K562 (cell line): ENCODE results near the gene ARNT2. TPM values are rescaled to one million over a fixed set of nuclear protein-coding genes. Genes with fewer than 3 reads are reported as not detected.

Experiments used
- ATAC-seq: fragments of 200-7000 bp; cut with Tn5 transposase; 3 replicates; pipeline ENCODE4 v1.9.1; 2020; ENCODE audit warnings: moderate library complexity
- BruUV-seq: library from RNA; stranded (reverse); fragments of 400-500 nt; replicated peaks from 2 replicates; lab custom pipeline; 2021; lab: Mats Ljungman, UMichigan
- CTCF ChIA-PET: fragments of 300-600 bp; formaldehyde crosslinking; extraction: SDS; loops from one replicate; lab custom pipeline; 2021; ENCODE audit warnings: low intra/inter-chr PET ratio; lab: Yijun Ruan, JAX
- POLR2A ChIA-PET: fragments of 300-600, 350-650 bp; sonication (Branson Sonifier 250); formaldehyde crosslinking; extraction: SDS; loops from one replicate; lab custom pipeline; 2021; ENCODE audit warnings: antibody characterized with exemption, inconsistent platforms; lab: Yijun Ruan, JAX
- DNase-seq, 4 experiments: peaks; one replicate each; pipeline versions ENCODE4 v3.0.0 to v3.0.0-alpha.2; 2011 to 2018; ENCODE audit warnings: low spot score in 3 of 4, mixed read lengths in 3 of 4; ENCODE audit errors: extremely low read depth in 1 of 4
- FAIRE-seq: peaks from 2 replicates; lab custom pipeline; 2011; peaks lifted over from hg19 to GRCh38; lab: Jason Lieb, UNC
- H2AFZ ChIP-seq: 2 replicates; pipeline ENCODE4 v1.6.0; 2011; ENCODE audit warnings: low read depth, low read length, control low read depth, inconsistent platforms
- H3K27ac ChIP-seq: fragments of 200-600 bp; 3 replicates; pipeline ENCODE4 v1.8.0; 2011; ENCODE audit warnings: low read depth, mild to moderate bottlenecking, control low read depth, inconsistent platforms, low read length, moderate library complexity, mixed read lengths; ENCODE audit errors: extremely low read depth
- H3K27me3 ChIP-seq, 2 experiments: fragments of 300-600 bp in 1 of 2; 2 replicates in 1 of 2; 3 replicates in 1 of 2; pipeline versions ENCODE4 v1.6.0 to v1.8.0; 2011; ENCODE audit warnings: inconsistent platforms in 2 of 2, low read length in 2 of 2, mild to moderate bottlenecking in 1 of 2, mixed read lengths in 1 of 2, moderate library complexity in 1 of 2; ENCODE audit not compliant: control insufficient read depth in 2 of 2, insufficient read depth in 2 of 2
- H3K36me3 ChIP-seq: fragments of 300-600 bp; 3 replicates; pipeline ENCODE4 v1.8.0; 2011; ENCODE audit warnings: mild to moderate bottlenecking, low read length, inconsistent platforms; ENCODE audit not compliant: control insufficient read depth, insufficient read depth
- H3K4me1 ChIP-seq, 2 experiments: fragments of 200-600 bp in 1 of 2; replicated peaks in 1 of 2; 2 replicates in 1 of 2; 3 replicates in 1 of 2; pipeline versions ENCODE4 v1.5.1 to v1.8.0; 2011; ENCODE audit warnings: inconsistent platforms in 2 of 2, low read length in 2 of 2, mild to moderate bottlenecking in 1 of 2, mixed read lengths in 1 of 2, moderate library complexity in 1 of 2; ENCODE audit not compliant: control insufficient read depth in 2 of 2, insufficient read depth in 2 of 2
- H3K4me2 ChIP-seq: 2 replicates; pipeline ENCODE4 v1.6.1; 2011; ENCODE audit warnings: low read length, control low read depth, inconsistent platforms, mixed read lengths; ENCODE audit not compliant: insufficient read depth
- H3K4me3 ChIP-seq: fragments of 200-600 bp; sonication (generic), shearing (Covaris generic); 2 replicates; pipeline ENCODE4 v1.5.1; 2016; ENCODE audit warnings: control low read depth, inconsistent platforms
- H3K79me2 ChIP-seq: fragments of 200-600 bp; 3 replicates; pipeline ENCODE4 v1.8.0; 2011; ENCODE audit warnings: low read length, inconsistent platforms; ENCODE audit not compliant: control insufficient read depth, insufficient read depth
- H3K9ac ChIP-seq, 2 experiments: 2 replicates each; pipeline versions ENCODE4 v1.6.0 to v1.6.1; 2011; ENCODE audit warnings: low read depth in 2 of 2, low read length in 2 of 2, control low read depth in 1 of 2, inconsistent platforms in 1 of 2, mild to moderate bottlenecking in 1 of 2, mixed read lengths in 1 of 2; ENCODE audit not compliant: insufficient read depth in 1 of 2
- H3K9me1 ChIP-seq: one replicate; pipeline ENCODE4 v1.6.0; 2011; ENCODE audit warnings: inconsistent platforms, mild to moderate bottlenecking, low read length, moderate library complexity; ENCODE audit not compliant: control insufficient read depth, insufficient read depth
- H3K9me3 ChIP-seq: replicated peaks from 2 replicates; pipeline ENCODE4 v1.5.1; 2011; ENCODE audit warnings: low read depth, low read length, inconsistent platforms; ENCODE audit not compliant: control insufficient read depth, insufficient read depth
- H4K20me1 ChIP-seq: replicated peaks from 2 replicates; pipeline ENCODE4 v1.6.1; 2011; ENCODE audit warnings: low read length, inconsistent platforms, mixed read lengths; ENCODE audit not compliant: control insufficient read depth, insufficient read depth
- PHB2 ChIP-seq: fragments of 450-650 bp; IDR thresholded peaks from 2 replicates; pipeline ENCODE4 v1.6.1; 2017; ENCODE audit warnings: low read depth
- TBP ChIP-seq: optimal IDR thresholded peaks from 2 replicates; pipeline ENCODE3; 2011; ENCODE audit warnings: low read depth, low read length, improper control_type of control experiment
- XRCC4 ChIP-seq: IDR thresholded peaks from one replicate; pipeline ENCODE4 v1.6.1; 2011; ENCODE audit not compliant: insufficient read depth, insufficient read length; ENCODE audit errors: extremely low read depth
- ZBTB17 ChIP-seq: fragments of 450-650 bp; formaldehyde crosslinking; IDR thresholded peaks from 2 replicates; pipeline ENCODE4 v1.4.0; 2020; ENCODE audit warnings: mild to moderate bottlenecking
- WGBS: fragments of 100-300 bp; shearing (Covaris generic); methylation state at CpG from one replicate; pipeline ENCODE4 v1.1.6; 2016; ENCODE audit warnings: low coverage, mixed read lengths; ENCODE audit not compliant: insufficient coverage; ENCODE audit errors: missing lambda C conversion rate; 5-methylcytosine and 5-hydroxymethylcytosine counted together
- in situ Hi-C: fragments of 300-500 bp; cut with MboI; formaldehyde crosslinking; loops from 4 replicates; pipeline ENCODE4 v1.15.0; 2018; ENCODE audit warnings: inconsistent platforms, mixed read lengths
- intact Hi-C: fragments of 100-400 bp; cut with micrococcal nuclease; formaldehyde crosslinking; loops from 2 replicates; pipeline ENCODE4 v1.14.2; 2022
- polyA plus RNA-seq, 8 experiments: library from polyadenylated mRNA; depleted of rRNA in 4 of 8; stranded (reverse) in 5 of 8; unstranded in 3 of 8; fragments of >200 nt; fragmentation: Nextera tagmentation in 2 of 8; fragmentation: Illumina TruSeq in 1 of 8; extraction: Ambion mirVana in 2 of 8; extraction: Trizol in 1 of 8; gene quantifications; 2 replicates each; pipeline versions ENCODE4 v1.2.1 to v1.2.3, GENCODE V29; 2011 to 2014; ENCODE audit warnings: inconsistent platforms in 1 of 8, missing spikeins in 1 of 8
- total RNA-seq, 7 experiments: library from RNA; depleted of rRNA in 6 of 7; stranded (reverse); fragments of >200 nt in 6 of 7; fragmentation: Illumina TruSeq in 2 of 7; extraction: Trizol in 2 of 7; gene quantifications; 2 replicates each; pipeline versions ENCODE4 v1.2.1 to v1.2.3, GENCODE V29; 2011 to 2021; ENCODE audit warnings: low replicate concordance in 1 of 7
- TF ChIP-seq, protein P1 (sequence below), 2 experiments: fragments of 450-650 bp; IDR thresholded peaks; 2 replicates each; pipeline ENCODE4 v1.6.1; 2016
- TF ChIP-seq, protein P2 (sequence below): sonication (generic); formaldehyde crosslinking; IDR thresholded peaks from 2 replicates; pipeline ENCODE4 v1.9.0; 2022; ENCODE audit warnings: mild to moderate bottlenecking, missing genetic modification reagents

Gene ARNT2
- total and polyA plus RNA-seq, 9 of the 15 experiments (the other 6 are each of a cell fraction or from before 2014, with no cell fraction given) = 0.01 TPM; not detected in 8

- in situ Hi-C loops = no loop called here
- no TSS peak for BruUV-seq
- H2AFZ ChIP-seq = no peak overlapping the region
- H3K9ac ChIP-seq = no peak overlapping the region
- H3K4me2 ChIP-seq = no peak overlapping the region
- no peak for FAIRE-seq
- H3K27ac ChIP-seq = no peak overlapping the region
- POLR2A ChIA-PET = no interaction called here
- CTCF ChIA-PET = no interaction called here
- no peaks in the 10 kb centered on the region for H3K79me2 ChIP-seq
- TF ChIP-seq TBP (no peak), XRCC4 (no peak), ZBTB17 (CRISPR knock-in tag) (peak; percentile 53; the same call in 1 of the 2 replicates), PHB2 (no peak)
- TF ChIP-seq, protein P1, sequence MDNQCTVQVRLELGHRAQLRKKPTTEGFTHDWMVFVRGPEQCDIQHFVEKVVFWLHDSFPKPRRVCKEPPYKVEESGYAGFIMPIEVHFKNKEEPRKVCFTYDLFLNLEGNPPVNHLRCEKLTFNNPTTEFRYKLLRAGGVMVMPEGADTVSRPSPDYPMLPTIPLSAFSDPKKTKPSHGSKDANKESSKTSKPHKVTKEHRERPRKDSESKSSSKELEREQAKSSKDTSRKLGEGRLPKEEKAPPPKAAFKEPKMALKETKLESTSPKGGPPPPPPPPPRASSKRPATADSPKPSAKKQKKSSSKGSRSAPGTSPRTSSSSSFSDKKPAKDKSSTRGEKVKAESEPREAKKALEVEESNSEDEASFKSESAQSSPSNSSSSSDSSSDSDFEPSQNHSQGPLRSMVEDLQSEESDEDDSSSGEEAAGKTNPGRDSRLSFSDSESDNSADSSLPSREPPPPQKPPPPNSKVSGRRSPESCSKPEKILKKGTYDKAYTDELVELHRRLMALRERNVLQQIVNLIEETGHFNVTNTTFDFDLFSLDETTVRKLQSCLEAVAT (IDR thresholded peaks at IDR 0.05) = peak in 1 of 2 experiments; percentile 35; a peak in 1 of 4 replicates
- TF ChIP-seq, protein P2, sequence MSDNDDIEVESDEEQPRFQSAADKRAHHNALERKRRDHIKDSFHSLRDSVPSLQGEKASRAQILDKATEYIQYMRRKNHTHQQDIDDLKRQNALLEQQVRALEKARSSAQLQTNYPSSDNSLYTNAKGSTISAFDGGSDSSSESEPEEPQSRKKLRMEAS (CRISPR knock-in tag) = no peak
- TF ChIP-seq, all 486 proteins: peak for 2
- DNase-seq (no peak), ATAC-seq (no peak)
- no peaks in the 10 kb centered on the region for H3K9me1 ChIP-seq
- no peaks in the 10 kb centered on the region for H3K4me1 ChIP-seq
- H4K20me1 ChIP-seq = no peaks in the 10 kb centered on the region
- no peaks in the 10 kb centered on the region for H3K9me3 ChIP-seq
- intact Hi-C loops = no loop called here
- peaks cover 6 to 41% of the 10 kb centered on the region in 2 experiments for H3K27me3 ChIP-seq
- H3K36me3 ChIP-seq = no peaks in the 10 kb centered on the region
- WGBS = 4% methylated on average over 3 of the region's 3 CpGs
- H3K4me3 ChIP-seq = no peak overlapping the region
These were observed 35.0 kb downstream of the ARNT2 start for GRCh38 chr15:80439140-80439539.
